A549 (cell line): Measurements from ENCODE around the gene EBI3. TPM values are rescaled to one million over a fixed set of nuclear protein-coding genes. Genes with fewer than 3 reads are reported as not detected.
A peak's percentile ranks its signal among the peaks of the same experiment; 100 is the strongest.
"Not testable (repeated sequence)": the region's sequence is repeated elsewhere in the genome, so short reads cannot be mapped to it uniquely, and the experiment has no call there.

Source experiments
- ATAC-seq, 2 experiments: fragments of 200-7000 bp in 1 of 2; fragments of >200 bp in 1 of 2; cut with Nextera tagmentation in 1 of 2; cut with Tn5 transposase in 1 of 2; 3 replicates each; pipeline versions ENCODE4 v1.8.0 to v1.9.1; 2018 to 2020; ENCODE audit warnings: mild to moderate bottlenecking in 1 of 2, moderate library complexity in 1 of 2
- CTCF ChIA-PET: fragments of 300-600 bp; sonication (Branson Sonifier 250); formaldehyde crosslinking; extraction: SDS; loops from one replicate; lab custom pipeline; 2021; ENCODE audit warnings: antibody characterized with exemption, inconsistent platforms; lab: Yijun Ruan, JAX
- POLR2A ChIA-PET: fragments of 350-600 bp; formaldehyde crosslinking; extraction: SDS; loops from one replicate; lab custom pipeline; 2021; ENCODE audit warnings: antibody characterized with exemption, inconsistent platforms; lab: Yijun Ruan, JAX
- DNase-seq, 2 experiments: peaks; one replicate each; pipeline versions ENCODE4 v3.0.0 to v3.0.0-alpha.2; 2011 to 2016; ENCODE audit warnings: low read depth in 1 of 2, low spot score in 1 of 2
- FAIRE-seq: peaks from 2 replicates; lab custom pipeline; 2011; peaks lifted over from hg19 to GRCh38; lab: Jason Lieb, UNC
- H3K27ac ChIP-seq, 2 experiments: fragments of >200 bp; sonication (Bioruptor Twin); formaldehyde crosslinking; 3 replicates each; pipeline ENCODE4 v1.5.1; 2016 to 2017
- H3K4me1 ChIP-seq: fragments of >200 bp; sonication (Bioruptor Twin); formaldehyde crosslinking; 3 replicates; pipeline ENCODE4 v1.6.1; 2016
- H3K4me2 ChIP-seq: fragments of >200 bp; sonication (Bioruptor Twin); formaldehyde crosslinking; 3 replicates; pipeline ENCODE4 v1.6.1; 2016
- H3K4me3 ChIP-seq: fragments of >200 bp; sonication (Bioruptor Twin); formaldehyde crosslinking; 3 replicates; pipeline ENCODE4 v1.5.1; 2016
- H3K9me3 ChIP-seq: fragments of >200 bp; sonication (Bioruptor Twin); formaldehyde crosslinking; 3 replicates; pipeline ENCODE4 v1.6.1; 2016
- ESRRA ChIP-seq: fragments of 150-350 bp; IDR thresholded peaks from 2 replicates; pipeline ENCODE4 v1.6.1; 2014; ENCODE audit warnings: mild to moderate bottlenecking, low read length, borderline replicate concordance
- GATA3 ChIP-seq: IDR thresholded peaks from 2 replicates; pipeline ENCODE4 v1.6.1; 2012; ENCODE audit warnings: borderline replicate concordance
- HEYL ChIP-seq: fragments of 250-450 bp; sonication (Bioruptor Pico); IDR thresholded peaks from 2 replicates; pipeline ENCODE4 v1.8.0; 2021; ENCODE audit warnings: mild to moderate bottlenecking, moderate library complexity
- HOXB13 ChIP-seq: fragments of 250-450 bp; sonication (Bioruptor Pico); IDR thresholded peaks from 2 replicates; pipeline ENCODE4 v1.5.0; 2020; ENCODE audit warnings: low read depth, mild to moderate bottlenecking, moderate library complexity
- HOXB5 ChIP-seq: fragments of 250-450 bp; sonication (Bioruptor Pico); IDR thresholded peaks from 2 replicates; pipeline ENCODE4 v1.5.0; 2020; ENCODE audit warnings: mild to moderate bottlenecking, moderate library complexity
- MAX ChIP-seq: IDR thresholded peaks from 2 replicates; pipeline ENCODE4 v1.6.1; 2012
- MAZ ChIP-seq: fragments of 150-350 bp; IDR thresholded peaks from 2 replicates; pipeline ENCODE4 v1.6.1; 2014; ENCODE audit warnings: antibody characterized with exemption, low read depth, low read length, borderline replicate concordance
- PHF8 ChIP-seq: fragments of 200-600 bp; sonication (generic); IDR thresholded peaks from 2 replicates; pipeline ENCODE4 v1.6.1; 2016; ENCODE audit warnings: low read depth, mild to moderate bottlenecking, antibody characterized with exemption, moderate library complexity, borderline replicate concordance
- RFX5 ChIP-seq: fragments of 450-650 bp; IDR thresholded peaks from 2 replicates; pipeline ENCODE4 v1.7.1; 2014; ENCODE audit warnings: antibody characterized with exemption, mild to moderate bottlenecking, moderate library complexity
- TFCP2L1 ChIP-seq: fragments of 250-450 bp; sonication (Bioruptor Pico); IDR thresholded peaks from 2 replicates; pipeline ENCODE4 v1.5.0; 2021; ENCODE audit warnings: mild to moderate bottlenecking
- WGBS: methylation state at CpG from one replicate; pipeline ENCODE4 v1.1.6; 2017; ENCODE audit errors: missing lambda C conversion rate; 5-methylcytosine and 5-hydroxymethylcytosine counted together
- polyA plus RNA-seq, 4 experiments: library from polyadenylated mRNA; depleted of rRNA in 3 of 4; stranded (reverse); fragments of >200 nt; fragmentation: RNase III in 1 of 4; extraction: RNeasy Plus Mini Kit Qiagen cat#74134 plus additional on column Dnase treatment in 1 of 4; gene quantifications; 2 replicates in 3 of 4; 3 replicates in 1 of 4; pipeline ENCODE4 v1.2.3, GENCODE V29; 2011 to 2017

Gene EBI3
- polyA plus RNA-seq, 2 of the 4 experiments (the other 2 are of a cell fraction) = 1.1 to 3.6 TPM

GRCh38 chr19:4284974-4285373, 55.7 kb downstream of the EBI3 start:
- H3K27ac ChIP-seq = no peak overlapping the region
- POLR2A ChIA-PET = no interaction called here
- TF ChIP-seq HOXB5 (no peak), ESRRA (no peak), MAZ (no peak), HEYL (CRISPR knock-in tag) (no peak), PHF8 (no peak), MAX (no peak), TFCP2L1 (CRISPR knock-in tag) (no peak), GATA3 (no peak), RFX5 (no peak), HOXB13 (no peak)
- TF ChIP-seq, all 56 proteins: peak for 0
- peak overlapping the region; percentile 72 for H3K4me2 ChIP-seq
- WGBS = 46% methylated on average over 6 of the region's 6 CpGs
- no peak for DNase-seq
- peak overlapping the region; percentile 17; the same call in 1 of the 3 replicates for H3K4me3 ChIP-seq
- no peak for FAIRE-seq
- H3K9me3 ChIP-seq = no peaks in the 10 kb centered on the region
- no peaks in the 10 kb centered on the region; the same call in 2 of the 3 replicates for H3K4me1 ChIP-seq
- CTCF ChIA-PET = interaction anchor here (1.3 kb wide), 1 partner anchor 18 kb away, joined by 4 read pairs; no protein-coding TSS in a partner anchor
- no peak for ATAC-seq

GRCh38 chr19:4286141-4286540, 56.8 kb downstream of the EBI3 start:
- H3K27ac ChIP-seq, POLR2A ChIA-PET, H3K4me2 ChIP-seq, H3K9me3 ChIP-seq, ATAC-seq, DNase-seq, FAIRE-seq, H3K4me3 ChIP-seq, H3K4me1 ChIP-seq: not testable (repeated sequence)
- WGBS = 80% methylated on average over 4 of the region's 4 CpGs
- CTCF ChIA-PET = interaction anchor here (0.9 to 1.3 kb wide), 2 partner anchors 19 to 66 kb away, joined by 3 to 4 read pairs; no protein-coding TSS in a partner anchor

Other genes starting within 250 kb of the EBI3 start
- 526 and 680 TPM in 2 replicates for gene EEF2, start 244.1 kb upstream of the EBI3 start, polyA plus RNA-seq (2011; rRNA removed)
- gene EEF2, start 244.1 kb upstream of the EBI3 start, polyA plus RNA-seq (2017; fragmentation: RNase III; extraction: RNeasy Plus Mini Kit Qiagen cat#74134 plus additional on column Dnase treatment) = 971 to 1,113 TPM (median 999 TPM) in 3 replicates
- 4.5 and 5.2 TPM in 2 replicates for gene PIAS4, start 221.8 kb upstream of the EBI3 start, polyA plus RNA-seq (2011; rRNA removed)
- 10.6 to 12.8 TPM (median 11.3 TPM) in 3 replicates for gene PIAS4, start 221.8 kb upstream of the EBI3 start, polyA plus RNA-seq (2017; fragmentation: RNase III; extraction: RNeasy Plus Mini Kit Qiagen cat#74134 plus additional on column Dnase treatment)
- 2.2 and 2.3 TPM in 2 replicates for gene ZBTB7A, start 162.6 kb upstream of the EBI3 start, polyA plus RNA-seq (2011; rRNA removed)
- 10.2 to 11.6 TPM (median 11.4 TPM) in 3 replicates for gene ZBTB7A, start 162.6 kb upstream of the EBI3 start, polyA plus RNA-seq (2017; fragmentation: RNase III; extraction: RNeasy Plus Mini Kit Qiagen cat#74134 plus additional on column Dnase treatment)
- 40.4 and 41.7 TPM in 2 replicates for gene MAP2K2, start 105.4 kb upstream of the EBI3 start, polyA plus RNA-seq (2011; rRNA removed)
- 98.5 to 116 TPM (median 115 TPM) in 3 replicates for gene MAP2K2, start 105.4 kb upstream of the EBI3 start, polyA plus RNA-seq (2017; fragmentation: RNase III; extraction: RNeasy Plus Mini Kit Qiagen cat#74134 plus additional on column Dnase treatment)
- gene CREB3L3, start 75.9 kb upstream of the EBI3 start, polyA plus RNA-seq (2011; rRNA removed) = 0.05 and 0.07 TPM in 2 replicates
- 0.05 to 0.20 TPM (median 0.08 TPM) in 3 replicates for gene CREB3L3, start 75.9 kb upstream of the EBI3 start, polyA plus RNA-seq (2017; fragmentation: RNase III; extraction: RNeasy Plus Mini Kit Qiagen cat#74134 plus additional on column Dnase treatment)
- gene SIRT6, start 47.0 kb upstream of the EBI3 start, polyA plus RNA-seq (2011; rRNA removed) = 10.2 and 11.7 TPM in 2 replicates
- 20.2 to 22.6 TPM (median 21.6 TPM) in 3 replicates for gene SIRT6, start 47.0 kb upstream of the EBI3 start, polyA plus RNA-seq (2017; fragmentation: RNase III; extraction: RNeasy Plus Mini Kit Qiagen cat#74134 plus additional on column Dnase treatment)
- 0.12 and 0.28 TPM in 2 replicates for gene ANKRD24, start 46.8 kb upstream of the EBI3 start, polyA plus RNA-seq (2011; rRNA removed)
- 0.28 to 0.54 TPM (median 0.36 TPM) in 3 replicates for gene ANKRD24, start 46.8 kb upstream of the EBI3 start, polyA plus RNA-seq (2017; fragmentation: RNase III; extraction: RNeasy Plus Mini Kit Qiagen cat#74134 plus additional on column Dnase treatment)
- 11.4 and 12.3 TPM in 2 replicates for gene YJU2, start 17.6 kb downstream of the EBI3 start, polyA plus RNA-seq (2011; rRNA removed)
- gene YJU2, start 17.6 kb downstream of the EBI3 start, polyA plus RNA-seq (2017; fragmentation: RNase III; extraction: RNeasy Plus Mini Kit Qiagen cat#74134 plus additional on column Dnase treatment) = 14.9 to 18.0 TPM (median 16.5 TPM) in 3 replicates
- 0.08 and 0.29 TPM in 2 replicates for gene SHD, start 49.7 kb downstream of the EBI3 start, polyA plus RNA-seq (2011; rRNA removed)
- gene SHD, start 49.7 kb downstream of the EBI3 start, polyA plus RNA-seq (2017; fragmentation: RNase III; extraction: RNeasy Plus Mini Kit Qiagen cat#74134 plus additional on column Dnase treatment) = 0.29 to 0.38 TPM in 2 of 3 replicates, not detected in the other
- gene TMIGD2, start 72.9 kb downstream of the EBI3 start, polyA plus RNA-seq (2011; rRNA removed) = not detected in 2 replicates
- not detected in 3 replicates for gene TMIGD2, start 72.9 kb downstream of the EBI3 start, polyA plus RNA-seq (2017; fragmentation: RNase III; extraction: RNeasy Plus Mini Kit Qiagen cat#74134 plus additional on column Dnase treatment)
- 3.3 and 3.5 TPM in 2 replicates for gene FSD1, start 75.1 kb downstream of the EBI3 start, polyA plus RNA-seq (2011; rRNA removed)
- 10.4 to 13.2 TPM (median 12.8 TPM) in 3 replicates for gene FSD1, start 75.1 kb downstream of the EBI3 start, polyA plus RNA-seq (2017; fragmentation: RNase III; extraction: RNeasy Plus Mini Kit Qiagen cat#74134 plus additional on column Dnase treatment)
- 0.19 and 0.25 TPM in 2 replicates for gene STAP2, start 109.3 kb downstream of the EBI3 start, polyA plus RNA-seq (2011; rRNA removed)
- 0.29 TPM in 1 of 3 replicates, not detected in the others for gene STAP2, start 109.3 kb downstream of the EBI3 start, polyA plus RNA-seq (2017; fragmentation: RNase III; extraction: RNeasy Plus Mini Kit Qiagen cat#74134 plus additional on column Dnase treatment)
- 3.5 and 4.0 TPM in 2 replicates for gene MPND, start 114.0 kb downstream of the EBI3 start, polyA plus RNA-seq (2011; rRNA removed)
- 11.4 to 15.2 TPM (median 14.5 TPM) in 3 replicates for gene MPND, start 114.0 kb downstream of the EBI3 start, polyA plus RNA-seq (2017; fragmentation: RNase III; extraction: RNeasy Plus Mini Kit Qiagen cat#74134 plus additional on column Dnase treatment)
- 18.2 and 20.1 TPM in 2 replicates for gene SH3GL1, start 171.0 kb downstream of the EBI3 start, polyA plus RNA-seq (2011; rRNA removed)
- gene SH3GL1, start 171.0 kb downstream of the EBI3 start, polyA plus RNA-seq (2017; fragmentation: RNase III; extraction: RNeasy Plus Mini Kit Qiagen cat#74134 plus additional on column Dnase treatment) = 34.7 to 36.0 TPM (median 35.1 TPM) in 3 replicates
- 11.7 and 15.6 TPM in 2 replicates for gene CHAF1A, start 173.1 kb downstream of the EBI3 start, polyA plus RNA-seq (2011; rRNA removed)
- gene CHAF1A, start 173.1 kb downstream of the EBI3 start, polyA plus RNA-seq (2017; fragmentation: RNase III; extraction: RNeasy Plus Mini Kit Qiagen cat#74134 plus additional on column Dnase treatment) = 24.7 to 28.0 TPM (median 27.0 TPM) in 3 replicates
- gene UBXN6, start 228.3 kb downstream of the EBI3 start, polyA plus RNA-seq (2011; rRNA removed) = 19.9 and 23.0 TPM in 2 replicates
- gene UBXN6, start 228.3 kb downstream of the EBI3 start, polyA plus RNA-seq (2017; fragmentation: RNase III; extraction: RNeasy Plus Mini Kit Qiagen cat#74134 plus additional on column Dnase treatment) = 27.4 to 32.7 TPM (median 31.6 TPM) in 3 replicates
- 8.9 and 10.8 TPM in 2 replicates for gene HDGFL2, start 242.8 kb downstream of the EBI3 start, polyA plus RNA-seq (2011; rRNA removed)
- gene HDGFL2, start 242.8 kb downstream of the EBI3 start, polyA plus RNA-seq (2017; fragmentation: RNase III; extraction: RNeasy Plus Mini Kit Qiagen cat#74134 plus additional on column Dnase treatment) = 29.6 to 36.1 TPM (median 34.3 TPM) in 3 replicates